Measurements from ENCODE around the gene DEXI.

The DEXI gene

GRCh38 chr16:10896723-10897122 lies 45.5 kb downstream of the DEXI start:
- H3K36me3 ChIP-seq (ENCODE audit: insufficient read depth, low read length), result no peaks in the 10 kb centered on the region
- no peaks in the 10 kb centered on the region for H3K4me1 ChIP-seq (ENCODE audit: control insufficient read depth, insufficient read depth, low read length)
- H3K9ac ChIP-seq (ENCODE audit: low read depth, low read length), result no peak overlapping the region
- H3K4me2 ChIP-seq (ENCODE audit: low read length), result no peak overlapping the region
- H3K9me3 ChIP-seq (replicated peaks; ENCODE audit: low read length), result no peaks in the 10 kb centered on the region
- no peak overlapping the region for H3K4me3 ChIP-seq (ENCODE audit: low read length)
- peaks cover 27% of the 10 kb centered on the region for H3K27me3 ChIP-seq (ENCODE audit: control insufficient read depth, insufficient read depth, low read length)

GRCh38 chr16:10896165-10896564 lies 46.1 kb downstream of the DEXI start:
- no peak overlapping the region for H3K9ac ChIP-seq (ENCODE audit: low read depth, low read length)
- H3K4me2 ChIP-seq (ENCODE audit: low read length), result no peak overlapping the region
- no peak overlapping the region for H3K4me3 ChIP-seq (ENCODE audit: low read length)

GRCh38 chr16:10895053-10895946 lies 47.0 kb downstream of the DEXI start:
- H3K4me3 ChIP-seq (ENCODE audit: low read length), result no peak overlapping the region
- no peak overlapping the region for H3K4me2 ChIP-seq (ENCODE audit: low read length)
- peaks cover 27% of the 10 kb centered on the region for H3K27me3 ChIP-seq (ENCODE audit: control insufficient read depth, insufficient read depth, low read length)
- no peak overlapping the region for H3K9ac ChIP-seq (ENCODE audit: low read depth, low read length)
- no peaks in the 10 kb centered on the region for H3K36me3 ChIP-seq (ENCODE audit: insufficient read depth, low read length)
- no peaks in the 10 kb centered on the region for H3K9me3 ChIP-seq (replicated peaks; ENCODE audit: low read length)
- no peaks in the 10 kb centered on the region for H3K4me1 ChIP-seq (ENCODE audit: control insufficient read depth, insufficient read depth, low read length)

More at GRCh38 chr16:10896165-10896564, 46.1 kb downstream of the DEXI start:
- Histone ChIP-seq H3K9me3 (replicated peaks; ENCODE audit: low read length) (no peaks in the 10 kb centered on the region), H3K4me1 (ENCODE audit: control insufficient read depth, insufficient read depth, low read length) (no peaks in the 10 kb centered on the region), H3K36me3 (ENCODE audit: insufficient read depth, low read length) (no peaks in the 10 kb centered on the region), H3K27me3 (ENCODE audit: control insufficient read depth, insufficient read depth, low read length) (peaks cover 24% of the 10 kb centered on the region)

DNA sequence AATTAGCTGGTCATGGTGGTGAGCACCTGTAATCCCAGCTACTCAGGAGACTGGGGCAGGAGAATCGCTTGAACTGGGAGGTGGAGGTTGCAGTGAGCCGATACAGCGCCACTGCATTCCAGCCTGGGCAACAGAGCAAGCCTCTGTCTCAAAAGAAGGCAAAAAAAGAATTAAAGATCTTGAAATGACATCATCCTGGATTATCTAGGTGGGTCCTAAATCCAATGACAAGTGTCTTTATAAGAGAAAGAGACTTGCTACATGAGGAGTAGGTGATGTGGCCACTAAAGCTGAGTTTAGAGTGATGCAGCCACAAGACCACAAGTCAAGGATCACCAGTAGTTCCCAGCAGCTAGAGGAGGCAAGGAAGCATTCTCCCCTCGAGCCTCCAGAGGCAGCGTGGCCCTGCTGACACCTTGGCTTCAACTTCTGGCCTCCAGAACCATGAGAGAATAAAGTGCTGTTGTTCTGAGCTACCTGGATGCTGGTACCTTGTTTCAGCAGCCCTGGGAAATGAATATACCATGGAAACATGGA lies 49.4 kb downstream of the DEXI start:
- Histone ChIP-seq H3K36me3 (ENCODE audit: insufficient read depth, low read length) (no peaks in the 10 kb centered on the region), H3K4me2 (ENCODE audit: low read length) (no peak overlapping the region), H3K9me3 (replicated peaks; ENCODE audit: low read length) (no peaks in the 10 kb centered on the region), H3K4me1 (ENCODE audit: control insufficient read depth, insufficient read depth, low read length) (no peaks in the 10 kb centered on the region), H3K27me3 (ENCODE audit: control insufficient read depth, insufficient read depth, low read length) (peaks cover 36% of the 10 kb centered on the region), H3K9ac (ENCODE audit: low read depth, low read length) (no peak overlapping the region), H3K4me3 (ENCODE audit: low read length) (no peak overlapping the region)

DNA sequence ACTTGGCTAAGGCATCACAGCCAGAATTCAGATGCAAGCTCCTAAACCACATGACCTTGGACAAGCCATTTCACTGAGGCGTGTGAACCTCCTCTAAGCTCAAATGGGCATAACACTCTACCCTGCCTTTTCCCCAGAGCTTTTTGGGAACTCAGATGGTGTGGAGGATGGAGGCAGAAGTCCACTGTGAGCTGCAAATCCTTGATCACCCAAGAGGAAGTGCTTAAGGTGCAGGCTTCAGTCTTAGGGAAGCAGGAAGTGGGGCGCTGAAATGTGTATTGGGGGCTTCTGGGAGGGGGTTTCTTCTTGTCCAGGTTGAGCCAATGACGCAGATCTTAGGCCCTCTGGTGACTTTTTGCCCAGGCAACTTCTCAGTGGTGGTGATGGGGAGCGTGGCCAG lies 52.4 kb downstream of the DEXI start:
- H3K9ac ChIP-seq (ENCODE audit: low read depth, low read length), result no peak overlapping the region
- no peak overlapping the region for H3K4me2 ChIP-seq (ENCODE audit: low read length)
- H3K4me3 ChIP-seq (ENCODE audit: low read length), result no peak overlapping the region

DNA sequence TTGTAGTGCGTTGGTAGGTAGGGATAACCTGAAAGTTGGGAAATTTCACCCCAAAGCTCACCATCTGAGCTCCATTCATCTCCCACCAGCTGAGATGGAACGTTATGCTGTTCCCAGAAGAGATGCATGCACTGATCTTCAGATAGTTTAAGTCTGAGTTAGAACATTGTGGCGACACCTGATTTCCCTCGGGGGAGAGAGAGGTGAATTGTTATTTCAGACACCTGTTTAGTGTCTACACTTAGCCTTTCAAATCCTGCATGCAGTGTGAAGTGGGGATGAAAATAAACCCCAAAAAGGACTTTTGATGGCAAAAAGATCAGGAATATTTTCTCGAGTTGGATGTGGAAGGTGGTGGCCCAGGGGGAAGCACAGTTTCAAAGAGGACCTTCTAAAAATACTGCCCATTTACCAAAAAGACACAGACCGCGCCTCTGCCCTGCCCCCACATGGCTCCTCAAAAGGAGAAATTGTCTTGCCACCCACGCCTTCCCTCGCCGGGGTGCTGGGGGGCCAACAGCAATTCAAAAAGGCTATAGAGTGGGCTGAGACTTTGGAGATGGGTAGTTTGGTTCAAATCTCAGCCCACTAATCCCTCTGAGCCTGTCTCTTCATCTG lies 53.8 kb downstream of the DEXI start:
- Histone ChIP-seq H3K4me1 (ENCODE audit: control insufficient read depth, insufficient read depth, low read length) (no peaks in the 10 kb centered on the region), H3K4me3 (ENCODE audit: low read length) (no peak overlapping the region), H3K27me3 (ENCODE audit: control insufficient read depth, insufficient read depth, low read length) (peaks cover 55% of the 10 kb centered on the region), H3K4me2 (ENCODE audit: low read length) (no peak overlapping the region), H3K9ac (ENCODE audit: low read depth, low read length) (no peak overlapping the region), H3K9me3 (replicated peaks; ENCODE audit: low read length) (no peaks in the 10 kb centered on the region), H3K36me3 (ENCODE audit: insufficient read depth, low read length) (no peaks in the 10 kb centered on the region)

More for the DNA sequence above, 52.4 kb downstream of the DEXI start:
- Histone ChIP-seq H3K27me3 (ENCODE audit: control insufficient read depth, insufficient read depth, low read length) (peaks cover 52% of the 10 kb centered on the region), H3K9me3 (replicated peaks; ENCODE audit: low read length) (no peaks in the 10 kb centered on the region), H3K36me3 (ENCODE audit: insufficient read depth, low read length) (no peaks in the 10 kb centered on the region), H3K4me1 (ENCODE audit: control insufficient read depth, insufficient read depth, low read length) (no peaks in the 10 kb centered on the region)

GRCh38 chr16:10885246-10885645 lies 57.0 kb downstream of the DEXI start:
- no peak overlapping the region for H3K4me2 ChIP-seq (ENCODE audit: low read length)
- H3K4me1 ChIP-seq (ENCODE audit: control insufficient read depth, insufficient read depth, low read length), result no peaks in the 10 kb centered on the region
- no peak overlapping the region for H3K9ac ChIP-seq (ENCODE audit: low read depth, low read length)
- no peak overlapping the region for H3K4me3 ChIP-seq (ENCODE audit: low read length)
- H3K9me3 ChIP-seq (replicated peaks; ENCODE audit: low read length), result no peaks in the 10 kb centered on the region
- H3K36me3 ChIP-seq (ENCODE audit: insufficient read depth, low read length), result no peaks in the 10 kb centered on the region
- peaks cover 63% of the 10 kb centered on the region for H3K27me3 ChIP-seq (ENCODE audit: control insufficient read depth, insufficient read depth, low read length)

DNA sequence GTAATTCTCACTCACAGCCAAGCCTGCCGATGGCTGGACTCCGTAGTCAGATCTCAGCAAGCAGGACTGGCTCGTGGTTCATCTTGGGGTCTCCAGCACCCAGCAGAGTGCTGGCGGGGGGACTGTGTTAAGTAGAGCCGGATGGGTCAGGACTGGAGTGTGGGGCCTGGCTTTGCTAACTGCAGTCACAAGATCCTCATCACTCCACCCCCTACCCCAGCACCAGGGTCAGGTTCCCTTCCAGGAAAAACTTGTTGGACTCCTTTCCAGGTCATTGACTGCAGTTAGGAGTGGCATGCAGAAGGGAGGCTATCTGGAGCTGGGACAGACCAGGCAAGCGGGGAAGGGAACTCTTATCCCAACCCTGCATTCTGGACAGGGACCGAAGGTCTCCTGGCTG lies 59.3 kb downstream of the DEXI start:
- H3K36me3 ChIP-seq (ENCODE audit: insufficient read depth, low read length), result no peaks in the 10 kb centered on the region
- H3K9me3 ChIP-seq (replicated peaks; ENCODE audit: low read length), result no peaks in the 10 kb centered on the region
- H3K4me3 ChIP-seq (ENCODE audit: low read length), result no peak overlapping the region
- no peak overlapping the region for H3K9ac ChIP-seq (ENCODE audit: low read depth, low read length)
- no peak overlapping the region for H3K4me2 ChIP-seq (ENCODE audit: low read length)
- H3K4me1 ChIP-seq (ENCODE audit: control insufficient read depth, insufficient read depth, low read length), result peaks cover 8% of the 10 kb centered on the region
- peaks cover 73% of the 10 kb centered on the region for H3K27me3 ChIP-seq (ENCODE audit: control insufficient read depth, insufficient read depth, low read length)

GRCh38 chr16:10881479-10882030 lies 60.7 kb downstream of the DEXI start:
- peaks cover 72% of the 10 kb centered on the region for H3K27me3 ChIP-seq (ENCODE audit: control insufficient read depth, insufficient read depth, low read length)
- no peaks in the 10 kb centered on the region for H3K36me3 ChIP-seq (ENCODE audit: insufficient read depth, low read length)
- H3K4me2 ChIP-seq (ENCODE audit: low read length), result no peak overlapping the region
- H3K4me3 ChIP-seq (ENCODE audit: low read length), result no peak overlapping the region
- no peaks in the 10 kb centered on the region for H3K9me3 ChIP-seq (replicated peaks; ENCODE audit: low read length)
- no peak overlapping the region for H3K9ac ChIP-seq (ENCODE audit: low read depth, low read length)
- H3K4me1 ChIP-seq (ENCODE audit: control insufficient read depth, insufficient read depth, low read length), result peaks cover 12% of the 10 kb centered on the region

- Histone ChIP-seq H3K36me3 (ENCODE audit: insufficient read depth, low read length) (no peaks in the 10 kb centered on the region), H3K9ac (ENCODE audit: low read depth, low read length) (no peak overlapping the region), H3K4me1 (ENCODE audit: control insufficient read depth, insufficient read depth, low read length) (peaks cover 12% of the 10 kb centered on the region), H3K4me2 (ENCODE audit: low read length) (no peak overlapping the region), H3K27me3 (ENCODE audit: control insufficient read depth, insufficient read depth, low read length) (peaks cover 69% of the 10 kb centered on the region), H3K4me3 (ENCODE audit: low read length) (no peak overlapping the region), H3K9me3 (replicated peaks; ENCODE audit: low read length) (no peaks in the 10 kb centered on the region)
These were observed 61.4 kb downstream of the DEXI start for GRCh38 chr16:10880594-10881452.
